Measurements from ENCODE around the gene MTHFR. TPM values are rescaled to one million over a fixed set of nuclear protein-coding genes. Genes with fewer than 3 reads are reported as not detected.

Gene MTHFR
- total RNA-seq, 1 experiment from 2014 or later: 18.2 TPM

DNA sequence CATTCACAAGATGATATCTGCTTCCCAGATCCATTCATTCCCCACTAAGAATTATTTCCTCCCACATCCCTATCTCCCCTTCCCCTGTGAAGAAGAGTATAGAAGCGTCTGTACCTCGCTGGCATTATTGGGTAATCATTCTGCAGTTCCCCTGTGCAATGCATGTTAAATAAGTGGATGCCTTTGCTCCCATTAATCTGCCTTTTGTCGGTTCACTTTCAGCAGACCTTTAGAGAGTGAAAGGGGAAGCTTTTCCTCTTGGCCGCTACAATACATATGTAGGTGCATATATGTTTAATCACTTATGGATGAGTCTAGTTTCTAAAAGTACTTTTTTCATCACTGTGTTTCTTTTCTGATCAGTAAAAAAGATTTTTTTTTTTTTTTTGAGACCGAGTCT, 7.3 kb upstream of the MTHFR start:
- Histone ChIP-seq H3K23ac (ENCODE audit: insufficient read length, low read depth, low read length) (no peak overlapping the region), H3T11ph (ENCODE audit: low read length) (no peak overlapping the region), H3K79me1 (ENCODE audit: insufficient read depth, low read depth, low read length, poor library complexity, severe bottlenecking) (peaks cover 12% of the 10 kb centered on the region), H3K9ac (ENCODE audit: extremely low read depth, insufficient read length, low read length) (no peak overlapping the region), H3K4me1 (ENCODE audit: insufficient read depth, low read length) (0 out of 2 replicates have a peak, but pooled peaks cover 3% of the 10 kb centered on the region), H2BK5ac (ENCODE audit: insufficient read length, low read length) (no peak overlapping the region), H3K14ac (ENCODE audit: insufficient read depth, low read length) (no peak overlapping the region), H2AK5ac (ENCODE audit: insufficient read length, low read length) (no peak overlapping the region), H3K18ac (ENCODE audit: insufficient read length, low read depth, low read length) (no peak overlapping the region), H4K20me1 (ENCODE audit: control insufficient read depth, insufficient read depth, insufficient read length) (no peaks in the 10 kb centered on the region), H3K23me2 (ENCODE audit: insufficient read length, low read depth, low read length, poor library complexity, severe bottlenecking) (no peaks in the 10 kb centered on the region), H4K91ac (ENCODE audit: insufficient read length, low read depth, low read length) (no peak overlapping the region), H2BK12ac (ENCODE audit: insufficient read length, low read depth, low read length) (no peak overlapping the region), H2BK15ac (ENCODE audit: low read depth, low read length) (no peak overlapping the region), H2BK120ac (ENCODE audit: low read depth, low read length, poor library complexity, severe bottlenecking) (no peak overlapping the region), H3K27me3 (ENCODE audit: insufficient read depth, low read length) (no peaks in the 10 kb centered on the region), H3K56ac (ENCODE audit: insufficient read length, low read depth, low read length) (no peak overlapping the region), H3K9me3 (ENCODE audit: control insufficient read depth, low read depth, low read length) (no peaks in the 10 kb centered on the region), H4K5ac (ENCODE audit: insufficient read length, low read depth, low read length) (no peak overlapping the region), H2BK20ac (ENCODE audit: low read depth, low read length, poor library complexity, severe bottlenecking) (no peak overlapping the region), H3K27ac (ENCODE audit: insufficient read length, low read depth, low read length) (no peak overlapping the region), H4K8ac (replicated peaks; ENCODE audit: insufficient read length, low read depth, low read length) (no peak overlapping the region), H3K4me2 (ENCODE audit: insufficient read depth, insufficient read length, low read length) (no peak overlapping the region), H2AFZ (ENCODE audit: low read length) (no peak overlapping the region), H3K79me2 (ENCODE audit: insufficient read depth, low read length) (peaks cover 3% of the 10 kb centered on the region; the same call in 1 of the 2 replicates), H3K4ac (ENCODE audit: low read depth, low read length) (no peak overlapping the region)
- DNase-seq: no peak
- no peaks in the 10 kb centered on the region; a peak in 1 of 4 replicates for H3K4me1 Mint-ChIP-seq
- no peak for TF ChIP-seq CTCF (conservative IDR thresholded peaks at IDR 0.05)
- no peaks in the 10 kb centered on the region for H3K9me3 Mint-ChIP-seq
- H3K4me3 Mint-ChIP-seq: no peak overlapping the region
- H3K36me3 Mint-ChIP-seq (ENCODE audit: insufficient read depth in 1 of 3, low read depth in 3 of 3): peaks cover 38 to 74% (median 66%) of the 10 kb centered on the region in 3 experiments
- no CpG with 5 or more reads among the region's 5 CpGs for WGBS (ENCODE audit: extremely low coverage, insufficient read length, low lambda C conversion rate)
- H3K27ac Mint-ChIP-seq: peak overlapping the region in 1 of 3 experiments; percentile 68; a peak in 1 of 7 replicates
- H3K27me3 Mint-ChIP-seq (ENCODE audit: low read depth): no peaks in the 10 kb centered on the region
